LNCaP clone FGC (cell line): ENCODE results near the gene RPS6KA1.
A peak's percentile ranks its signal among the peaks of the same experiment; 100 is the strongest.
"Not testable (repeated sequence)": the region's sequence is repeated elsewhere in the genome, so short reads cannot be mapped to it uniquely, and the experiment has no call there.

Experiments used
- DNase-seq: peaks from one replicate; pipeline ENCODE4 v3.0.0-alpha.2; 2011; ENCODE audit warnings: low read depth
- H3K4me3 ChIP-seq: 2 replicates; pipeline ENCODE4 v1.5.1; 2011; ENCODE audit warnings: mild to moderate bottlenecking, low read depth, low read length, control low read depth
- CTCF ChIP-seq: IDR thresholded peaks from 2 replicates; pipeline ENCODE4 v1.5.1; 2012; ENCODE audit warnings: mild to moderate bottlenecking; ENCODE audit not compliant: control insufficient read depth, insufficient read depth; ENCODE audit errors: extremely low read depth

The RPS6KA1 gene

GRCh38 chr1:26585471-26585870, 55.9 kb downstream of the RPS6KA1 start:
- H3K4me3 ChIP-seq: no peak overlapping the region
- TF ChIP-seq CTCF: no peak
- no peak for DNase-seq

GRCh38 chr1:26593385-26593784, 63.8 kb downstream of the RPS6KA1 start:
- no peak overlapping the region for H3K4me3 ChIP-seq
- DNase-seq: no peak
- TF ChIP-seq CTCF: no peak

DNA sequence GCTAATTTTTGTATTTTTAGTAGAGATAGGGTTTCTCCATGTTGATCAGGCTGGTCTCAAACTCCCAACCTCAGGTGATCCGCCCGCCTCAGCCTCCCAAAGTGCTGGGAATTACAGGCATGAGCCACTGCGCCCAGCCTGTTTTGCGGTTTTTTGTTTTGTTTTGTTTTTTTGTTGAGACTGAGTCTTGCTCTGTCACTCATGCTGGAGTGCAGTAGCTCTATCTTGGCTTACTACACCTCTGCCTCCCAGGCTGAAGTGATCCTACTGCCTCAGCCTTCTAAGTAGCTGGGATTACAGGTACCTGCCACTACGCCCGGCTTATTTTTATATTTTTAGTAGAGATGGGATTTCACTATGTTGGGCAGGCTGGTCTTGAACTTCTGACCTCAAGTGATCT, 65.0 kb downstream of the RPS6KA1 start:
- not testable (repeated sequence) for DNase-seq, H3K4me3 ChIP-seq

DNA sequence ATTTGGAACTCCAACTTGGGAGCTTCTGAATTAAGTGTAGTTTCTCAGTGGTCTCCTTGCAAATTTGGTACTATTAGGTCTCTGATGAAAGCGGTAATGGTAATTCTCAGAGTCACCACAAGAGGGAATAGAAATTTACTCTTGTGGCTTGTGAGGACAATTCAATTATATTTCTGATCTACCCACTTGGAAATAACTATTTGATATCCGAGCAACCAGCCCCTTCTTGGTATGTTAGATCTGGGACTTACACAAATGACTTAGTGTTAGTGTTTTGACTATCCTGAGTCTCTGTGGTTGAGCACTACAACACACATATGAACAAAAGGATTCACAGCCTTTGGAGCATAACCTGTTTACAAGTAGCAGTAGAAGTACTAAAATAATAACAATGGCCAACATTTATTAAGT, 68.1 kb downstream of the RPS6KA1 start:
- TF ChIP-seq CTCF: no peak
- DNase-seq: no peak
- no peak overlapping the region for H3K4me3 ChIP-seq

GRCh38 chr1:26598890-26599289, 69.3 kb downstream of the RPS6KA1 start:
- TF ChIP-seq CTCF: no peak
- no peak overlapping the region for H3K4me3 ChIP-seq
- no peak for DNase-seq

GRCh38 chr1:26602378-26602959, 72.9 kb downstream of the RPS6KA1 start:
- no peak for DNase-seq
- peak; percentile 65 for TF ChIP-seq CTCF
- no peak overlapping the region for H3K4me3 ChIP-seq

GRCh38 chr1:26603856-26604255, 74.3 kb downstream of the RPS6KA1 start:
- no peak for TF ChIP-seq CTCF
- no peak for DNase-seq
- no peak overlapping the region for H3K4me3 ChIP-seq

DNA sequence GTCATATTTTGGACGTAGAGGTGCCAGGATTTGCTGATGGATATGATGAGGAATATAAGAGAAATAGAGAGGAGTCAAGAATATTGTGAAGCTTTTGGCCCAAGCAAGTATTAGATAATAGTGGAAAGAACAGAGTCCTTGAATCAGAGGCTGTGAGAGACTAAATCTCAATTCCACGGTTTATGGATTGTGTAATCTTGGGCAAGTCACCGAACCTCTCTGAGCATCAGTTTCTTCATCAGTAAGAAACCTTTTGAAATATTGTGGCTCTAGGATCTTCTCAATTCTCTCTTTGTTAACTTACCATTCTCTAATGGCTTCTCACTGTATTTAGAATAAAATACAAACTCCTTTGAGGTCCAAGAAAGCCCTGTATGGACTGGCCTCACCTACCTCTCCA, 77.6 kb downstream of the RPS6KA1 start:
- no peak overlapping the region for H3K4me3 ChIP-seq
- DNase-seq: no peak
- TF ChIP-seq CTCF: no peak
